Neural cell (in vitro differentiated cells): Measurements from ENCODE around the gene PKIB.

ENCODE experiments used
- EP300 ChIP-seq: fragments of 450-650 bp; conservative IDR thresholded peaks from 2 replicates; pipeline ENCODE4 v1.6.1; 2014; ENCODE audit warnings: antibody characterized with exemption, mild to moderate bottlenecking, moderate library complexity; ENCODE audit not compliant: poor library complexity, severe bottlenecking
- EZH2 ChIP-seq: fragments of 200-600, 300-800 bp; shearing (Covaris generic), sonication (generic); IDR thresholded peaks from 2 replicates; pipeline ENCODE4 v1.6.1; 2014; ENCODE audit warnings: antibody characterized with exemption, low read length, borderline replicate concordance, mild to moderate bottlenecking; ENCODE audit not compliant: insufficient read depth, poor library complexity, severe bottlenecking
- POLR2AphosphoS5 ChIP-seq: IDR thresholded peaks from 2 replicates; pipeline ENCODE4 v1.6.1; 2012
- RAD21 ChIP-seq: fragments of 450-650 bp; conservative IDR thresholded peaks from 2 replicates; pipeline ENCODE4 v1.6.1; 2014; ENCODE audit warnings: antibody characterized with exemption, mild to moderate bottlenecking, moderate library complexity
- SMC3 ChIP-seq: fragments of 450-650 bp; conservative IDR thresholded peaks from 2 replicates; pipeline ENCODE4 v1.6.1; 2014; ENCODE audit warnings: antibody characterized with exemption, mild to moderate bottlenecking, moderate library complexity; ENCODE audit not compliant: poor library complexity
- TAF1 ChIP-seq: IDR thresholded peaks from 2 replicates; pipeline ENCODE4 v1.6.1; 2012; ENCODE audit warnings: low read depth
- TF ChIP-seq, protein P1 (sequence below): fragments of 450-650 bp; IDR thresholded peaks from 2 replicates; pipeline ENCODE4 v1.5.1; 2014; ENCODE audit warnings: antibody characterized with exemption, mild to moderate bottlenecking, moderate library complexity; ENCODE audit not compliant: poor library complexity, severe bottlenecking
- TF ChIP-seq, protein P2 (sequence below): IDR thresholded peaks from 2 replicates; pipeline ENCODE4 v1.6.1; 2012; ENCODE audit warnings: borderline replicate concordance

GRCh38 chr6:122696079-122696478 is 85.9 kb downstream of the PKIB start:
- TF ChIP-seq, protein P1, sequence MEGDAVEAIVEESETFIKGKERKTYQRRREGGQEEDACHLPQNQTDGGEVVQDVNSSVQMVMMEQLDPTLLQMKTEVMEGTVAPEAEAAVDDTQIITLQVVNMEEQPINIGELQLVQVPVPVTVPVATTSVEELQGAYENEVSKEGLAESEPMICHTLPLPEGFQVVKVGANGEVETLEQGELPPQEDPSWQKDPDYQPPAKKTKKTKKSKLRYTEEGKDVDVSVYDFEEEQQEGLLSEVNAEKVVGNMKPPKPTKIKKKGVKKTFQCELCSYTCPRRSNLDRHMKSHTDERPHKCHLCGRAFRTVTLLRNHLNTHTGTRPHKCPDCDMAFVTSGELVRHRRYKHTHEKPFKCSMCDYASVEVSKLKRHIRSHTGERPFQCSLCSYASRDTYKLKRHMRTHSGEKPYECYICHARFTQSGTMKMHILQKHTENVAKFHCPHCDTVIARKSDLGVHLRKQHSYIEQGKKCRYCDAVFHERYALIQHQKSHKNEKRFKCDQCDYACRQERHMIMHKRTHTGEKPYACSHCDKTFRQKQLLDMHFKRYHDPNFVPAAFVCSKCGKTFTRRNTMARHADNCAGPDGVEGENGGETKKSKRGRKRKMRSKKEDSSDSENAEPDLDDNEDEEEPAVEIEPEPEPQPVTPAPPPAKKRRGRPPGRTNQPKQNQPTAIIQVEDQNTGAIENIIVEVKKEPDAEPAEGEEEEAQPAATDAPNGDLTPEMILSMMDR, result no peak
- no peak for TF ChIP-seq POLR2AphosphoS5
- TF ChIP-seq EZH2, result no peak
- TF ChIP-seq EP300, result no peak
- TF ChIP-seq, protein P2, sequence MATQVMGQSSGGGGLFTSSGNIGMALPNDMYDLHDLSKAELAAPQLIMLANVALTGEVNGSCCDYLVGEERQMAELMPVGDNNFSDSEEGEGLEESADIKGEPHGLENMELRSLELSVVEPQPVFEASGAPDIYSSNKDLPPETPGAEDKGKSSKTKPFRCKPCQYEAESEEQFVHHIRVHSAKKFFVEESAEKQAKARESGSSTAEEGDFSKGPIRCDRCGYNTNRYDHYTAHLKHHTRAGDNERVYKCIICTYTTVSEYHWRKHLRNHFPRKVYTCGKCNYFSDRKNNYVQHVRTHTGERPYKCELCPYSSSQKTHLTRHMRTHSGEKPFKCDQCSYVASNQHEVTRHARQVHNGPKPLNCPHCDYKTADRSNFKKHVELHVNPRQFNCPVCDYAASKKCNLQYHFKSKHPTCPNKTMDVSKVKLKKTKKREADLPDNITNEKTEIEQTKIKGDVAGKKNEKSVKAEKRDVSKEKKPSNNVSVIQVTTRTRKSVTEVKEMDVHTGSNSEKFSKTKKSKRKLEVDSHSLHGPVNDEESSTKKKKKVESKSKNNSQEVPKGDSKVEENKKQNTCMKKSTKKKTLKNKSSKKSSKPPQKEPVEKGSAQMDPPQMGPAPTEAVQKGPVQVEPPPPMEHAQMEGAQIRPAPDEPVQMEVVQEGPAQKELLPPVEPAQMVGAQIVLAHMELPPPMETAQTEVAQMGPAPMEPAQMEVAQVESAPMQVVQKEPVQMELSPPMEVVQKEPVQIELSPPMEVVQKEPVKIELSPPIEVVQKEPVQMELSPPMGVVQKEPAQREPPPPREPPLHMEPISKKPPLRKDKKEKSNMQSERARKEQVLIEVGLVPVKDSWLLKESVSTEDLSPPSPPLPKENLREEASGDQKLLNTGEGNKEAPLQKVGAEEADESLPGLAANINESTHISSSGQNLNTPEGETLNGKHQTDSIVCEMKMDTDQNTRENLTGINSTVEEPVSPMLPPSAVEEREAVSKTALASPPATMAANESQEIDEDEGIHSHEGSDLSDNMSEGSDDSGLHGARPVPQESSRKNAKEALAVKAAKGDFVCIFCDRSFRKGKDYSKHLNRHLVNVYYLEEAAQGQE, result no peak
- TF ChIP-seq RAD21, result no peak
- no peak for TF ChIP-seq TAF1
- no peak for TF ChIP-seq SMC3
